ENCODE measurements around the gene DLG3.
"Not testable (repeated sequence)": the region's sequence is repeated elsewhere in the genome, so short reads cannot be mapped to it uniquely, and the experiment has no call there.

DLG3 gene

DNA sequence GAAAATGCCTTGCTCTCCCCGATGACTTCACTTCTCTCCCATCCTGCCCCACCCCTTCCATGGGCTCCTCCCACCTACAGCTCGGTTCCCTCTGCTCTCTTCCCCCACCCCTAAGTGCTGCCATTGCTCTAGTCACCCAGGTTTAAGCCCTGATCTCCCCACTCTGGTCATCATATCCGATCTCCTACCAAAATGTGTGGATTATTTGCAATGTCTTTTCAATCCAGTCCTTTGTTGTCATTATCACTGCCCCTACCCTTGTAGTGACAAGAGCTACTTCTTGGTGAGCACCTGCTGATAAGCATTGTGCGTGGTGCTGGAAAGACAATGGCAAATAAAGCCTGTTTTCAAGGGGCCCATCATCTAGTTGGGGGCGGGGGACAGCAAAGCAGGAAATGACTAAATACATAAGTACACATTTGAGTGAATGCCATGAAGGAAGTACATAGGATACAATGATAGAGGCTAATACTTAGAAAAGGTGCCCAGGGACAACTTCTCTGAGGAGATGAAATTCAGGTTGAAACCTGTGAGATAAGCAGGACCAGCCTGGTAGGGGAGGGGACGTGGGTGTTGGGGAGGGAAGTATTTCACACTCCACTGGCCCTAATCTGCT is 63.8 kb downstream of the DLG3 start:
- Histone ChIP-seq H3K27ac (ENCODE audit: low read length, poor library complexity, severe bottlenecking) (no peak overlapping the region), H2BK5ac (ENCODE audit: low read depth, low read length, poor library complexity, severe bottlenecking) (no peak overlapping the region), H2BK15ac (ENCODE audit: low read depth, poor library complexity, severe bottlenecking) (no peak overlapping the region), H4K8ac (ENCODE audit: low read length) (peak overlapping the region; percentile 23), H3K9me3 (ENCODE audit: control insufficient read depth, low read length) (no peaks in the 10 kb centered on the region), H2AK5ac (ENCODE audit: low read length, severe bottlenecking) (no peak overlapping the region), H2BK120ac (ENCODE audit: low read depth, low read length) (no peak overlapping the region), H3K36me3 (ENCODE audit: control insufficient read depth in 1 of 2, insufficient read depth in 2 of 2, low read depth in 1 of 2, low read length in 2 of 2) (peaks cover 0 to 7% of the 10 kb centered on the region in 2 experiments), H3K27me3 (ENCODE audit: control insufficient read depth in 1 of 2, insufficient read depth in 1 of 2, low read length in 2 of 2) (peaks cover 0 to 51% of the 10 kb centered on the region in 2 experiments), H2AFZ (ENCODE audit: low read depth, low read length) (no peak overlapping the region), H4K91ac (ENCODE audit: low read length) (no peak overlapping the region), H3K9ac (ENCODE audit: low read length) (no peak overlapping the region), H3K4me1 (ENCODE audit: control insufficient read depth, insufficient read depth, low read depth, low read length) (no peaks in the 10 kb centered on the region), H3K14ac (ENCODE audit: low read length in 2 of 2) (no peak overlapping the region), H3K4me2 (ENCODE audit: low read length, poor library complexity, severe bottlenecking) (no peak overlapping the region), H3K4me3 (ENCODE audit: insufficient read depth in 1 of 2, low read depth in 1 of 2, low read length in 2 of 2) (no peak overlapping the region), H3K18ac (ENCODE audit: low read depth in 1 of 2, low read length in 2 of 2) (no peak overlapping the region), H2BK12ac (ENCODE audit: low read length in 2 of 2) (no peak overlapping the region), H3K4ac (ENCODE audit: low read depth in 1 of 2, low read length in 2 of 2) (no peak overlapping the region), H3K79me1 (replicated peaks; ENCODE audit: low read length, poor library complexity, severe bottlenecking) (no peaks in the 10 kb centered on the region), H3K23ac (ENCODE audit: low read length in 2 of 2) (no peak overlapping the region)
- WGBS: 12% methylated on average over 3 of the region's 6 CpGs
- DNase-seq: peak; percentile 1

DNA sequence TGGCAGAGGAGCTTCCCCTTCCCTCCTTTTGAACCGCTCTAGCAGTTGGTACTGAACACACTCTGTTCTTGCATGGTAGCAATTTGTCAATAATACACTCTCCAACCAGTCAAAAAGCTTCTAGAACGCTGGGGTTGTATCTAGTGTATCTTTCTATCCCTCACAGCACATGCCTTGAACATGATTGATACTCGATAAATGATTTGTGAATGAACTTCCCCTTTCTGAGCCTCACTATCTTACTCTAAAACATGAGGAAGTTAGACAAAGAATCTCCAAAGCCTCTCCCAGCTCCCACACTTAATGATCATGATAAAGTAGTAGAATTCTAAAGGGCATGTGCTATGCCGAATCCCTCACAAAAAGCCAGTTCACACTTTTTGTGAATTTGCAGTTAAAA is 64.4 kb downstream of the DLG3 start:
- H3K4me1 ChIP-seq (ENCODE audit: control insufficient read depth, insufficient read depth, low read depth, low read length): no peaks in the 10 kb centered on the region
- H4K8ac ChIP-seq (ENCODE audit: low read length): no peak overlapping the region
- H2AK5ac ChIP-seq (ENCODE audit: low read length, severe bottlenecking): no peak overlapping the region
- no peak overlapping the region for H2BK120ac ChIP-seq (ENCODE audit: low read depth, low read length)
- no peak overlapping the region for H3K23ac ChIP-seq (ENCODE audit: low read length in 2 of 2)
- no peak overlapping the region for H3K4me3 ChIP-seq (ENCODE audit: insufficient read depth in 1 of 2, low read depth in 1 of 2, low read length in 2 of 2)
- H3K27ac ChIP-seq (ENCODE audit: low read length, poor library complexity, severe bottlenecking): no peak overlapping the region
- peaks cover 0 to 3% of the 10 kb centered on the region in 2 experiments for H3K36me3 ChIP-seq (ENCODE audit: control insufficient read depth in 1 of 2, insufficient read depth in 2 of 2, low read depth in 1 of 2, low read length in 2 of 2)
- H4K91ac ChIP-seq (ENCODE audit: low read length): no peak overlapping the region
- H3K9me3 ChIP-seq (ENCODE audit: control insufficient read depth, low read length): no peaks in the 10 kb centered on the region
- DNase-seq: no peak
- peaks cover 0 to 47% of the 10 kb centered on the region in 2 experiments for H3K27me3 ChIP-seq (ENCODE audit: control insufficient read depth in 1 of 2, insufficient read depth in 1 of 2, low read length in 2 of 2)
- no peak overlapping the region for H3K14ac ChIP-seq (ENCODE audit: low read length in 2 of 2)
- no peak overlapping the region for H3K18ac ChIP-seq (ENCODE audit: low read depth in 1 of 2, low read length in 2 of 2)
- no peak overlapping the region for H2BK5ac ChIP-seq (ENCODE audit: low read depth, low read length, poor library complexity, severe bottlenecking)
- no peak overlapping the region for H2BK12ac ChIP-seq (ENCODE audit: low read length in 2 of 2)
- H3K4ac ChIP-seq (ENCODE audit: low read depth in 1 of 2, low read length in 2 of 2): no peak overlapping the region
- 93% methylated on average over 4 of the region's 4 CpGs for WGBS
- H2BK15ac ChIP-seq (ENCODE audit: low read depth, poor library complexity, severe bottlenecking): no peak overlapping the region
- no peak overlapping the region for H3K4me2 ChIP-seq (ENCODE audit: low read length, poor library complexity, severe bottlenecking)
- no peaks in the 10 kb centered on the region for H3K79me1 ChIP-seq (replicated peaks; ENCODE audit: low read length, poor library complexity, severe bottlenecking)
- no peak overlapping the region for H2AFZ ChIP-seq (ENCODE audit: low read depth, low read length)
- H3K9ac ChIP-seq (ENCODE audit: low read length): no peak overlapping the region

DNA sequence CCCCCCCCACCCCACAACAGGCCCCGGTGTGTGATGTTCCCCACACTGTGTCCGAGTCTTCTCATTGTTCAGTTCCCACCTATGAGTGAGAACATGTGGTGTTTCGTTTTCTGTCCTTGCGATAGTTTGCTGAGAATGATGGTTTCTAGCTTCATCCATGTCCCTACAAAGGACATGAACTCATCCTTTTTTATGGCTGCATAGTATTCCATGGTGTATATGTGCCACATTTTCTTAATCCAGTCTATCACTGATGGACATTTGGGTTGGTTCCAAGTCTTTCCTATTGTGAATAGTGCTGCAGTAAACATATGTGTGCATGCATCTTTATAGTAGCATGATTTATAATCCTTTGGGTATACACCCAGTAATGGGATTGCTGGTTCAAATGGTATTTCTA is 70.6 kb downstream of the DLG3 start:
- whole genome bisulfite sequencing: no CpG with 5 or more reads among the region's 4 CpGs
- H3K36me3 ChIP-seq (ENCODE audit: control insufficient read depth in 1 of 2, insufficient read depth in 2 of 2, low read depth in 1 of 2, low read length in 2 of 2): not testable (repeated sequence)

DNA sequence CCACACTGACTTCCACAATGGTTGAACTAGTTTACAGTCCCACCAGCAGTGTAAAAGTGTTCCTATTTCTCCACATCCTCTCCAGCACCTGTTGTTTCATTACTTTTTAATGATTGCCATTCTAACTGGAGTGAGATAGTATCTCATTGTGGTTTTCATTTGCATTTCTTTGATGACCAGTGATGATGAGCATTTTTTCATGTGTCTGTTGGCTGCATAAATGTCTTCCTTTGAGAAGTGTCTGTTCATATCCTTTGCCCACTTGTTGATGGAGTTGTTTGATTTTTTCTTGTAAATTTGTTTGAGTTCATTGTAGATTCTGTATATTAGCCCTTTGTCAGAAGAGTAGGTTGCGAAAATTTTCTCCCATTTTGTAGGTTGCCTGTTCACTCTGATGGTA is 71.1 kb downstream of the DLG3 start:
- H4K91ac ChIP-seq (ENCODE audit: low read length); H2AK5ac ChIP-seq (ENCODE audit: low read length, severe bottlenecking); H3K36me3 ChIP-seq (ENCODE audit: control insufficient read depth in 1 of 2, insufficient read depth in 2 of 2, low read depth in 1 of 2, low read length in 2 of 2); H3K79me1 ChIP-seq (replicated peaks; ENCODE audit: low read length, poor library complexity, severe bottlenecking); H3K14ac ChIP-seq (ENCODE audit: low read length in 2 of 2); H2BK15ac ChIP-seq (ENCODE audit: low read depth, poor library complexity, severe bottlenecking); H3K23ac ChIP-seq (ENCODE audit: low read length in 2 of 2); DNase-seq; H3K9me3 ChIP-seq (ENCODE audit: control insufficient read depth, low read length); H3K27me3 ChIP-seq (ENCODE audit: control insufficient read depth in 1 of 2, insufficient read depth in 1 of 2, low read length in 2 of 2); H3K4me1 ChIP-seq (ENCODE audit: control insufficient read depth, insufficient read depth, low read depth, low read length); H3K4me3 ChIP-seq (ENCODE audit: insufficient read depth in 1 of 2, low read depth in 1 of 2, low read length in 2 of 2); H3K27ac ChIP-seq (ENCODE audit: low read length, poor library complexity, severe bottlenecking); H2BK12ac ChIP-seq (ENCODE audit: low read length in 2 of 2); H2BK5ac ChIP-seq (ENCODE audit: low read depth, low read length, poor library complexity, severe bottlenecking); H4K8ac ChIP-seq (ENCODE audit: low read length); H3K4ac ChIP-seq (ENCODE audit: low read depth in 1 of 2, low read length in 2 of 2); H3K18ac ChIP-seq (ENCODE audit: low read depth in 1 of 2, low read length in 2 of 2); H3K9ac ChIP-seq (ENCODE audit: low read length); H3K4me2 ChIP-seq (ENCODE audit: low read length, poor library complexity, severe bottlenecking); H2BK120ac ChIP-seq (ENCODE audit: low read depth, low read length); H2AFZ ChIP-seq (ENCODE audit: low read depth, low read length): not testable (repeated sequence)
- no CpG with 5 or more reads among the region's 1 CpG for WGBS

More for the DNA sequence above, 70.6 kb downstream of the DLG3 start:
- not testable (repeated sequence) for H3K27ac ChIP-seq (ENCODE audit: low read length, poor library complexity, severe bottlenecking); H2BK5ac ChIP-seq (ENCODE audit: low read depth, low read length, poor library complexity, severe bottlenecking); H3K79me1 ChIP-seq (replicated peaks; ENCODE audit: low read length, poor library complexity, severe bottlenecking); H3K4ac ChIP-seq (ENCODE audit: low read depth in 1 of 2, low read length in 2 of 2); H4K91ac ChIP-seq (ENCODE audit: low read length); H3K18ac ChIP-seq (ENCODE audit: low read depth in 1 of 2, low read length in 2 of 2); DNase-seq; H3K4me2 ChIP-seq (ENCODE audit: low read length, poor library complexity, severe bottlenecking); H3K4me1 ChIP-seq (ENCODE audit: control insufficient read depth, insufficient read depth, low read depth, low read length); H2BK120ac ChIP-seq (ENCODE audit: low read depth, low read length); H4K8ac ChIP-seq (ENCODE audit: low read length); H3K9ac ChIP-seq (ENCODE audit: low read length); H3K23ac ChIP-seq (ENCODE audit: low read length in 2 of 2); H3K4me3 ChIP-seq (ENCODE audit: insufficient read depth in 1 of 2, low read depth in 1 of 2, low read length in 2 of 2); H3K27me3 ChIP-seq (ENCODE audit: control insufficient read depth in 1 of 2, insufficient read depth in 1 of 2, low read length in 2 of 2); H2BK15ac ChIP-seq (ENCODE audit: low read depth, poor library complexity, severe bottlenecking); H2AFZ ChIP-seq (ENCODE audit: low read depth, low read length); H2BK12ac ChIP-seq (ENCODE audit: low read length in 2 of 2); H2AK5ac ChIP-seq (ENCODE audit: low read length, severe bottlenecking); H3K14ac ChIP-seq (ENCODE audit: low read length in 2 of 2); H3K9me3 ChIP-seq (ENCODE audit: control insufficient read depth, low read length)

Data from mesenchymal stem cell (in vitro differentiated cells and primary cell).